Progenitor cell of endocrine pancreas (in vitro differentiated cells): Measurements from ENCODE around the gene WDR47. TPM values are rescaled to one million over a fixed set of nuclear protein-coding genes. Genes with fewer than 3 reads are reported as not detected.

Experiments
- DNase-seq: peaks from one replicate; pipeline ENCODE4 v3.0.0; 2021; ENCODE audit warnings: low spot score; ENCODE audit not compliant: unreplicated experiment
- H3K27ac Mint-ChIP-seq: 2 replicates; pipeline ENCODE4 v1.8.0; 2021; ENCODE audit warnings: mild to moderate bottlenecking, moderate library complexity, mixed read lengths
- H3K27me3 Mint-ChIP-seq: 2 replicates; pipeline ENCODE4 v1.8.0; 2021; ENCODE audit warnings: mixed read lengths
- H3K36me3 Mint-ChIP-seq: 2 replicates; pipeline ENCODE4 v1.8.0; 2022; ENCODE audit warnings: mixed read lengths; ENCODE audit not compliant: insufficient read depth
- H3K4me1 Mint-ChIP-seq: 2 replicates; pipeline ENCODE4 v1.8.0; 2021; ENCODE audit warnings: low read depth, mixed read lengths
- H3K4me3 Mint-ChIP-seq: 2 replicates; pipeline ENCODE4 v1.8.0; 2021; ENCODE audit warnings: low read depth, mild to moderate bottlenecking, moderate library complexity, mixed read lengths
- H3K9me3 Mint-ChIP-seq: 2 replicates; pipeline ENCODE4 v1.8.0; 2021; ENCODE audit warnings: low read depth, mixed read lengths
- total RNA-seq: library from RNA; stranded (reverse); gene quantifications from 2 replicates; pipeline ENCODE4 v1.2.1, GENCODE V29; 2021
- TF ChIP-seq, protein P1 (sequence below): fragments of 200-600 bp; sonication (generic); IDR thresholded peaks from one replicate; pipeline ENCODE4 v1.5.0; 2021; ENCODE audit warnings: antibody characterized with exemption, mild to moderate bottlenecking; ENCODE audit not compliant: unreplicated experiment

WDR47 gene
- total RNA-seq, 1 donor from 2014 or later = 12.2 TPM

DNA sequence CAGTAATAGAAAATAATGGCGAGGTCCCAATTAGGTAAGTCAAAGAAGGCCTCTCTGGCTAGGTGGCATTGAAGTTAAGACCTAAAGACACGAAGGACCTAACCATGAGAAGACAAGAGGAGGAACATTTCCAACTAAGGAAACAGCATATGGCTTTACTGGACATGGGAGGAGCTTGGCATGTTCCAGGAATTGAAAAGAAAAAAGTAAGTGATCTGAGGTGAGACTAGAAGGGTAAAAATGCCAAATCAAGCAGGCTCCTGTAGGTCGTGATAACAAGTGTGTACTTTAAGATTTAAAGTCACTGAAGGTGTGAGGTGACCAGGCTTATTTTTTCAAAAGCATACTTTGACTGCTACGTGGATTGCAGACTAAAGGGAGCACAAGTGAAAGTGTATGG, 65.2 kb downstream of the WDR47 start:
- DNase-seq = no peak
- Mint-ChIP-seq H3K27ac (no peak overlapping the region), H3K27me3 (no peaks in the 10 kb centered on the region), H3K4me1 (no peaks in the 10 kb centered on the region), H3K36me3 (peaks cover 19% of the 10 kb centered on the region), H3K9me3 (no peaks in the 10 kb centered on the region), H3K4me3 (no peak overlapping the region)
- TF ChIP-seq, protein P1, sequence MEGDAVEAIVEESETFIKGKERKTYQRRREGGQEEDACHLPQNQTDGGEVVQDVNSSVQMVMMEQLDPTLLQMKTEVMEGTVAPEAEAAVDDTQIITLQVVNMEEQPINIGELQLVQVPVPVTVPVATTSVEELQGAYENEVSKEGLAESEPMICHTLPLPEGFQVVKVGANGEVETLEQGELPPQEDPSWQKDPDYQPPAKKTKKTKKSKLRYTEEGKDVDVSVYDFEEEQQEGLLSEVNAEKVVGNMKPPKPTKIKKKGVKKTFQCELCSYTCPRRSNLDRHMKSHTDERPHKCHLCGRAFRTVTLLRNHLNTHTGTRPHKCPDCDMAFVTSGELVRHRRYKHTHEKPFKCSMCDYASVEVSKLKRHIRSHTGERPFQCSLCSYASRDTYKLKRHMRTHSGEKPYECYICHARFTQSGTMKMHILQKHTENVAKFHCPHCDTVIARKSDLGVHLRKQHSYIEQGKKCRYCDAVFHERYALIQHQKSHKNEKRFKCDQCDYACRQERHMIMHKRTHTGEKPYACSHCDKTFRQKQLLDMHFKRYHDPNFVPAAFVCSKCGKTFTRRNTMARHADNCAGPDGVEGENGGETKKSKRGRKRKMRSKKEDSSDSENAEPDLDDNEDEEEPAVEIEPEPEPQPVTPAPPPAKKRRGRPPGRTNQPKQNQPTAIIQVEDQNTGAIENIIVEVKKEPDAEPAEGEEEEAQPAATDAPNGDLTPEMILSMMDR = no peak

DNA sequence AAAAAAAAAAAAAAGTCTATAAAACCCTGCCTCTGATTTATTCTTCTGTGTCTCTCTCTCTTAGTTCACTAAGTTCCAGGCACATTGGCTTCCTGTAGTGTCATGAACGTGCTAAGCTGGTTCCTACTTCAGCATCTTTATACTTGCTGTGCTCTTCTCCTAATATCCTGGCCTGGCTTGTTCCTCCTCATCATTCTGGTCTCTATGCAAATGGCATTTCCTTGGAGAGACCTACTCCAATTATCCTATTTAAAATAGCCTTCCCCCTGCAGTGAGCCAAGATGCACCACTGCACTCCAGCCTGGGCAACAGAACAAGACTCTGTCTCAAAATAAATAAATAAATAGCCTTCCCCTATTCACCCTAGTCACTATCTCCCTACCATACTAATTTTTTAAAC, 69.0 kb downstream of the WDR47 start:
- TF ChIP-seq, protein P1 = no peak
- no peaks in the 10 kb centered on the region for H3K4me1 Mint-ChIP-seq
- no peaks in the 10 kb centered on the region for H3K9me3 Mint-ChIP-seq
- no peak overlapping the region for H3K4me3 Mint-ChIP-seq
- peaks cover 7% of the 10 kb centered on the region for H3K36me3 Mint-ChIP-seq
- no peak for DNase-seq
- no peak overlapping the region for H3K27ac Mint-ChIP-seq
- no peaks in the 10 kb centered on the region for H3K27me3 Mint-ChIP-seq

DNA sequence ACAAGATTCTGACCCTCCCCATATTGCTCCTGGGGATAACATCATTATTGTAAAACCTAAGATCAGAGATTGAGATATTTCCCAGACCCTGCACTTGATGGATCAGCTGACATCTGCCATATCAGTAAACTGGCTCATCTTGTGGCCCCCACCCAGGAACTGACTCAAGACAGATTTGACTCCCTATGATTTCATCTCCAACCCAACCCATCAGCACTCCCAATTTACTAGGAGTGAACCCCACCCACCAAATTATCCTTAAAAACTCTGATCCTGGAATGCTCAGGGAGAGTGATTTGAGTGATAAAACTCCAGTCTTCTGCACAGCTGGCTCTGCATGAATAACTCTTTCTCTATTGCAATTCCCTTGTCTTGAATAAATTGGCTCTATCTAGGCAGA, 72.6 kb downstream of the WDR47 start:
- Mint-ChIP-seq H3K27ac (no peak overlapping the region), H3K27me3 (no peaks in the 10 kb centered on the region), H3K9me3 (no peaks in the 10 kb centered on the region), H3K4me1 (no peaks in the 10 kb centered on the region), H3K36me3 (peaks cover 7% of the 10 kb centered on the region), H3K4me3 (no peak overlapping the region)
- TF ChIP-seq, protein P1 = no peak
- DNase-seq = no peak

DNA sequence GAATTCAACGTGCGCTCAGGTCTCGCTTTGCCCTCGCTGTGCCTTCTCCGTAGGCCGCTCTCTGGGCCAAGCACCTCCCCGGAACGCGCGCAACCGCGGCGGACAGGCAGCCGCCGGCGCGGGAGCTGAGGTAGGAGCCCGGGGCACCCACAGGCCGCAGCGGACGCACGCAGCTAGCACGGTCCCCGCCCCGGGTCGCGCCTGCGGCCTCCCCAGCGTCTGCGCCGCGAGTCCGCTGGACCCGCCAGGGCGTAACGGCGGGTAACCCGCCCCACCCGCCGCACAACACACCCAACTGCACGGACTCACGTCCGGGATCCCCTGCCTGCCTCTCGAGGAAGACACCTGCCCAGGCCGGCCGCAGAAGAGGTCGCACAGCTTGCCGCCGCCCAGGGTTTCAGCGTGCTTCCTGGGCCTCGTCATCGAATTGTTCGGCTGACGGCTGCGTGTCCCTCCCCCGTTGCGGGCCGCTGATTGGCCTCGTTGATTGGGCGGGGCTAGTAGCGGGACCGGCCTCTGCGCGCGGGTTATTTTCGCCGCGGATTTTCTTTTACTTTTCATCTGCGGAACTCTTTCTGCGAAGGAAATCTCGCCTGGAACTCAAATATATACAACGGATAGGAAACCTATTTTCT, 78.7 kb downstream of the WDR47 start, which contains the start of gene CLCC1:
CLCC1 (minus strand) TSS at position 433 of the 635 bp plus-strand sequence. CDS start 13,047 bp downstream, outside the sequence.
- peaks cover 6% of the 10 kb centered on the region for H3K4me1 Mint-ChIP-seq
- H3K9me3 Mint-ChIP-seq = no peaks in the 10 kb centered on the region
- TF ChIP-seq, protein P1 = no peak

DNA sequence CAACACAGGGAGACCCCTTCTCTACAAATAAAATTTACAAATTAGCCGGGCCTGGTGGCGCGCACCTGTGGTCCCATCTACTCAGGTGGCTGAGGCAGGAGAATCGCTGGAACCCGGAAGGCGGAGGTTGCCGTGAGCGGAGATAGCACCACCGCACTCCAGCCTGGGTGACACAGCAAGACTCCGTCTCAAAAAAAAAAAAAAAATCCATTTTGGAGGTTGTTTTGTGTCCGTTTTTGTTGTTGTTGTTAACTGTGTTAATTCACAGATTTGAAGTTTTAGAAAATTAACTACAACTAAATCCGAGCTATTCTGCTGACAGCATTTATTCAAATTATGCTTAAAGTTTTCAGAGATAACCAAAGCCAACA, 79.2 kb downstream of the WDR47 start:
- DNase-seq = no peak
- no peaks in the 10 kb centered on the region for H3K9me3 Mint-ChIP-seq
- H3K27ac Mint-ChIP-seq = peak overlapping the region; percentile 91
- H3K4me3 Mint-ChIP-seq = peak overlapping the region; percentile 85
- H3K27me3 Mint-ChIP-seq = no peaks in the 10 kb centered on the region
- TF ChIP-seq, protein P1 = no peak
- H3K4me1 Mint-ChIP-seq = peaks cover 6% of the 10 kb centered on the region
- H3K36me3 Mint-ChIP-seq = peaks cover 3% of the 10 kb centered on the region

More for the DNA sequence above, 78.7 kb downstream of the WDR47 start, which contains the start of gene CLCC1:
- Mint-ChIP-seq H3K27me3 (no peaks in the 10 kb centered on the region), H3K4me3 (peak within 1 kb of the TSS; percentile 85), H3K36me3 (peaks cover 1% of the 10 kb centered on the region), H3K27ac (peak within 1 kb of the TSS; percentile 98)
- peak; percentile 80 for DNase-seq
